Stimulated activated CD8-positive, alpha-beta memory T cell treated with anti-CD3 and anti-CD28 coated beads, Interleukin-7, amount 100 ng/mL, for 1 hour (primary cell): Measurements from ENCODE around the gene CSGALNACT2.

Experiments
- DNase-seq, 2 donors: peaks; one replicate each; pipeline ENCODE4 v3.0.0-alpha.2; 2020; ENCODE audit warnings: low read depth in 2 of 2

The CSGALNACT2 gene

DNA sequence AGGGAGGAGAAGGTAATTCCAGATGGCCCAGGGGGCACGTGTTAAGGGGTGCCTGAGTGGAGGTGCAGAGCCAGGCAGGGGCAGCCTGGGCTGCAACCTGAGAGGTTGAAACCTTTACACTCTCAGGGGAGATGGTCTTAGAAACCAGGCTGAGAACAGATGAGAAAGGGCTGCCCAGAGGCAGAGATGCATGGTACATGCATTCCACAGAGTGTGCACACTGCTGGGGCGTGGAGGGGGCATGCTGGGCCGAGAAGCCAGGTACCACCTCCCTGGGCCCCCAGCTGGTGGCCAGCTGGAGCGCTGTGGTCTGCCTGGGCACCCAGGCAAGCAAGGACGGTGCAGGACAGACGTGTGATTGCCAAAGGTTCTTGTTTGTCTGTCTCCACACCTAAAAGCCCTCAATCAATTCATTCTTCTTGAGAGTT is 14.1 kb upstream of the CSGALNACT2 start:
- no peak for DNase-seq

- DNase-seq, result no peak
Observed at GRCh38 chr10:43124574-43125273, 13.5 kb upstream of the CSGALNACT2 start.

GRCh38 chr10:43125274-43125845 is 12.9 kb upstream of the CSGALNACT2 start:
- no peak for DNase-seq

DNA sequence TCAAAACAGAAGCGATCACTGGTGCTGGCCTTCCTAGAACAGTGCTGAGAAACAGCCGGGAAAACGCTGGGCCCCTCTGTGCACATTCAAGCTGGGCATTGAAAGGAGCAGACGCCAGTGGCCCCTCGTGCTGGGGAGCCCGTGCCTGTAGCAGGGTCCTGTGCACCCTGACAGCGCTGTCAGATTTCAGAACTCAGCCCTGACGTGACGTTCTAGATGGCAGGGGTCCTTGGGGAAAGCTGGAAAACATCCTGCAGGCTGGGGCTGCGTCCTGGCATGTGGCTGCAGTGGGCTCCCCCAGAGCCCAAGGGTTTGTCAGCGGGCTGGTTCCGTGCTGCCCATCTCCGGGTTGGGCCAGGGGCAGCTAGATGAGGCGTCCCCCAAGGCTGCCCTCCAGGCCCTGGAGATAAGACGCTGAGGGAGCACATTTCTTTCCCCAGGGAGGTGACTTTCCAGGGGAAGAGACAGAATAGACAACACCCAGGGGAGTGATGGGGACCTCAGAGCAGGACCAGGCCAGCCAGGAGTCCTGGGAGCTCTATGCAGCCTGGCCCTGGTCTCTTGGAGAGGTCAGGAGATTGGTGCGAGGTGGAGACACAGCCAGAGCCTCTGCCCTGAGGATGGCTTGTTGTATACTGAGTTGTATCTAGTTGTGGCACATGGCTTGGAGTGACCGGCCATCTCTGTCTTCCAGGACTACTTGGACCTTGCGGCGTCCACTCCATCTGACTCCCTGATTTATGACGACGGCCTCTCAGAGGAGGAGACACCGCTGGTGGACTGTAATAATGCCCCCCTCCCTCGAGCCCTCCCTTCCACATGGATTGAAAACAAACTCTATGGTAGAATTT is 12.1 kb upstream of the CSGALNACT2 start:
- no peak for DNase-seq

- no peak for DNase-seq
Observed at GRCh38 chr10:43126759-43127424, 11.4 kb upstream of the CSGALNACT2 start.

- DNase-seq, result no peak
Observed at GRCh38 chr10:43127442-43127841, 10.8 kb upstream of the CSGALNACT2 start.

GRCh38 chr10:43128331-43128730 is 9.9 kb upstream of the CSGALNACT2 start:
- DNase-seq, result no peak

DNA sequence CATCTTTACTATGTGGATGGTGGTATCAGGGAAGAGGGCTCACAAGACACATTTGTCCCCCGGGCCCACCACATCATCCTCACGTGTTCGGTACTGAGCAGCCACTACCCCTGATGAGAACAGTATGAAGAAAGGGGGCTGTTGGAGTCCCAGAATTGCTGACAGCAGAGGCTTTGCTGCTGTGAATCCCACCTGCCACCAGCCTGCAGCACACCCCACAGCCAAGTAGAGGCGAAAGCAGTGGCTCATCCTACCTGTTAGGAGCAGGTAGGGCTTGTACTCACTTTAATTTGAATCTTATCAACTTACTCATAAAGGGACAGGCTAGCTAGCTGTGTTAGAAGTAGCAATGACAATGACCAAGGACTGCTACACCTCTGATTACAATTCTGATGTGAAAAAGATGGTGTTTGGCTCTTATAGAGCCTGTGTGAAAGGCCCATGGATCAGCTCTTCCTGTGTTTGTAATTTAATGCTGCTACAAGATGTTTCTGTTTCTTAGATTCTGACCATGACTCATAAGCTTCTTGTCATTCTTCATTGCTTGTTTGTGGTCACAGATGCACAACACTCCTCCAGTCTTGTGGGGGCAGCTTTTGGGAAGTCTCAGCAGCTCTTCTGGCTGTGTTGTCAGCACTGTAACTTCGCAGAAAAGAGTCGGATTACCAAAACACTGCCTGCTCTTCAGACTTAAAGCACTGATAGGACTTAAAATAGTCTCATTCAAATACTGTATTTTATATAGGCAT is 9.1 kb upstream of the CSGALNACT2 start:
- no peak for DNase-seq

DNA sequence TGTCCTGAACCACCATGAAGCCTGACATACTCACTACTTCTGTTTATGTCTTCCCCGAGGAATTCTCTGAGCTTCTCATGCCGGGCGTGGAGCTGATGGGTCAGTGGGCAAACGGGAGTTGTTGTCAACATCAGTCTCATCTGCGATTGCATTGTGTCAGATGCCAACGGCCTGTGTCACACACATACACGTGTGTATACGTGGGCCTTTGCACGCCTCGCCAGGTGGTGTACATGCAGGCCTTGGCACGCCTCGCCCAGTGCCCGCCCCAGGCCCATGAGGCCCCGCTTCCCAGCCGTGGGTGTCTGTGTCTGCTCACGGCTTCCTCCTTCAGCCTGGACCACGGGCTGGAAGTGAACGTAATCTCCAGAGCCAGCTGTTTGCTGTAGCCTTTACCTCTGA is 7.5 kb upstream of the CSGALNACT2 start:
- DNase-seq, result no peak

DNA sequence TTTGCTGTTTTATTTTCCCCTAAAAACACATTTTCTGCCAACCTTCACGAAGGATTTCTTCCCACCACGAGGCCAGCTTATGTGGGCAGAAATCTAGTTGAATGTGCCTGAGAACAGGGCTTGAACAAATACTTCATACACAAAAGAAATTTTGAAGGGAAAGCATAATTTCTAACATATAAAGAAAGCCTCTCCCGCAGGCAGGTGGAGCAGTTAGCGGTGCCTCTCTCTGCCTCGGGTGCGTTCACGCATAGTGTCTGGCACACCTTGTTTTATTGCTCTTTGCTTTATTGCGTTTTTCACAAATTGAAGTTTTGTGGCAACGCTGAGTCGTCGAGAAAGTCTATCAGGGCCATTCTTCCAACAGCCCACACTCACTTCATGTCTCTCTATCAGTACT is 7.0 kb upstream of the CSGALNACT2 start:
- no peak for DNase-seq

- DNase-seq, result no peak
Observed at GRCh38 chr10:43131906-43132305, 6.3 kb upstream of the CSGALNACT2 start.

DNA sequence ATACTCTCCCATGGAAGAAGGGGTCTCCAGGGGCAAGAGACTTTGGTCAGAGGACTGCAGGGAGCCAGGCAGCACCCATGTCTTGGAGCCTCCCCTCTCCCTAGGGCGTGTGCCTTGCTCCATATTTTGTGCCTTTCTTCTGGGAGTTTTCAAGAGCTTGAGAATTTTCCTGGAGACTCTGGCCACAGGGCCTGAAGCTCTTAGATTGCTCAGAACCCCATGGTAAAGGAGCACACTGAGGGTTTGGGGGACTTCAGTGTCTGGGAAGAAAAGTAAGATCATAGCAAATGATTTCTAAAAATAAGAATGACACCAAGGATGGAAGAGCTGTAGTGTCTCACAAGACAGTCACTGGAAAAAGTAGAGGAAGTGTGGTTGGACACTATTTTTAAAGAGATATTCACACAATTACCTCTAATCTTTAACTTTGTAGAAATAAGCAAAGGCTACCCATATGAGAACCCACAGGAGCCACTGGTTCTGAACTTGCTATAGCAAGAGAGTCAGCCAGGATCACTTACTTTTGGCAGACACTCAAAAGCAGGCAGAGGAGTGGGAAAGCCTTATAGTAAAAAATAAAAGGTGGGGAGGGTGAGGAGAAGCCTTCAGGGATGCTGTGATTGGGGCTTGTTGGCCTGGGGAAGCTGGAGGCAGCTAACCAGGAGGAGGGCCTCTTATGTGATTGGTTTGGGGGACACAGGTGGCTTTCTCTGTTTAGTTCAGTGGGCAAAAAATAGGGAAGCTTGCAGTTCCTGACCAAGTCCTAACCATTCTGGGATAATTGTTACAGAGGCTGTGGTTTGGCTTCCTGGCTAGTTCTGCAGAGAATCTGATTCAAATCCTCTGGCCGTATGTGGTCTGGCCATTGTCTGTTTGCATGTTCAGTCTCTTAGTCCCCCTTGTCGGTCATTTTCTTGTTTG is 5.1 kb upstream of the CSGALNACT2 start:
- no peak for DNase-seq

- no peak for DNase-seq
Observed at GRCh38 chr10:43134126-43134905, 3.9 kb upstream of the CSGALNACT2 start.

- no peak for DNase-seq
Observed at GRCh38 chr10:43135064-43135463, 3.2 kb upstream of the CSGALNACT2 start.

- DNase-seq, result no peak
Observed at GRCh38 chr10:43135656-43136055, 2.6 kb upstream of the CSGALNACT2 start.

DNA sequence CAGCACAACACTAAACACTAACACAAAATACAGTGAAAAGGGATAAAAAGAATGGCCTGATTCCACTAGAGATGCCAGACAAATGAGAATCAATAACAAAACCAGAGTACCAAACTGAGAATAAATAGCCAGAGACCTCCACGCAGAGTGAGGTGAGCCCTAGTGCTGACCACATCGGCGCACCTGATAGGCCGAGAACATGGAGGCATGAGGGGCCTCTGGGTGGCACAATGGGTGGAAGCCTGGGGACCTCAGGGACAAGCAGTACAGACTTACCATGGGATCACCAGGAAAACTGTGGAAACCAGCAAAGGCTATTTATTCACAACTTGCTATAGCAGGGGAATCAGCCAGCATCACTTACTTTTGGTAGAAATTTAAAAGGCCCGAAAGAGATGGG is 1.8 kb upstream of the CSGALNACT2 start:
- DNase-seq, result no peak

DNA sequence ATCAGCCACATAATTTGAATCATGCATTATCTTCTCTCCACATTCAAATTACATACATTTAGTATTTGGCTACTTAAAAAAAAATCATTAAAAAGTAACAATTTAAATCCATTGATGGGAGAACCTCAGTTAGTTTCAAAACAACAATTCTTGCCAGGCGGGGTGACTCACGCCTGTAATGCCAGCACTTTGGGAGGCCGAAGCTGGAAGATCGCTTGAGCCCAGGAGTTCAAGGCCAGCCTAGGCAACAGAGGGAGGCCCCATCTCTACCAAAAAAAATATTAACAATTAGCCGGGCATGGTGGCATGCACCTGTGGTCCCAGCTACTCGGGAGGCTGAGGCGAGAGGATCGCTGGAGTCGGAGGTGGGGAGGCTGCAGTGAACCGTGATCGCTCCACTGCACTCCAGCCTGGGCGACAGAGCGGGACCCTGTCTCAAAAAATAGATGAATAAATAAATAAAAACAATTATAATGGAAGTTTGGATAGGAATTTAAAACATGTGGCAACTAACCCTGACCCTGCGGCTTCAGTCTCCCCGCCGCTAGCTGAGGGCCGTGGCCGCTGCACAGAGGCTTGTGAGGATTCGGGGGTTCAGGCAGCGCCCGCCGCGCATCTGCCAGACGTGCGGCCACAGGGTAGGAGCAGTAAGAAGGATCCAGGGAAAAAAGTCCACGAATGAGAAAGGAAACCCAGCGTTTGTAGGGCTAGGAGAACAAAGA is 1.1 kb upstream of the CSGALNACT2 start:
- DNase-seq, result no peak

GRCh38 chr10:43137717-43138020 is 576 bp upstream of the CSGALNACT2 start:
- no peak for DNase-seq

GRCh38 chr10:43138757-43139241 is 554 bp downstream of the CSGALNACT2 start:
- peak in 1 of 2 donors; percentile 21 for DNase-seq
